K562 (cell line): ENCODE results near the gene CROT. TPM values are rescaled to one million over a fixed set of nuclear protein-coding genes. Genes with fewer than 3 reads are reported as not detected.

Experiments
- AFF4 ChIP-seq: sonication (generic); formaldehyde crosslinking; IDR thresholded peaks from 2 replicates; pipeline ENCODE4 v1.8.0; 2023; ENCODE audit warnings: mild to moderate bottlenecking, missing genetic modification reagents
- NR4A1 ChIP-seq, 2 experiments: fragments of 250-450 bp in 1 of 2; fragments of 450-650 bp in 1 of 2; sonication (Bioruptor Pico) in 1 of 2; IDR thresholded peaks; 2 replicates each; pipeline versions ENCODE4 v1.4.0 to v1.6.1; 2016 to 2020; ENCODE audit warnings: mild to moderate bottlenecking in 2 of 2, missing compliant biosample characterization in 1 of 2, missing genetic modification characterization in 1 of 2, moderate library complexity in 1 of 2
- ZNF197 ChIP-seq: fragments of 200-800 bp; sonication (Bioruptor generic); IDR thresholded peaks from 2 replicates; pipeline ENCODE4 v1.6.1; 2016; ENCODE audit warnings: low read depth, missing genetic modification characterization, missing compliant biosample characterization
- polyA plus RNA-seq, 8 experiments: library from polyadenylated mRNA; depleted of rRNA in 4 of 8; stranded (reverse) in 5 of 8; unstranded in 3 of 8; fragments of >200 nt; fragmentation: Nextera tagmentation in 2 of 8; fragmentation: Illumina TruSeq in 1 of 8; extraction: Ambion mirVana in 2 of 8; extraction: Trizol in 1 of 8; gene quantifications; 2 replicates each; pipeline versions ENCODE4 v1.2.1 to v1.2.3, GENCODE V29; 2011 to 2014; ENCODE audit warnings: inconsistent platforms in 1 of 8, missing spikeins in 1 of 8
- total RNA-seq, 7 experiments: library from RNA; depleted of rRNA in 6 of 7; stranded (reverse); fragments of >200 nt in 6 of 7; fragmentation: Illumina TruSeq in 2 of 7; extraction: Trizol in 2 of 7; gene quantifications; 2 replicates each; pipeline versions ENCODE4 v1.2.1 to v1.2.3, GENCODE V29; 2011 to 2021; ENCODE audit warnings: low replicate concordance in 1 of 7
- TF ChIP-seq, protein P1 (sequence below): fragments of 450-650 bp; formaldehyde crosslinking; IDR thresholded peaks from 2 replicates; pipeline ENCODE4 v1.4.0; 2022; ENCODE audit warnings: missing genetic modification characterization
- TF ChIP-seq, protein P2 (sequence below): fragments of 200-400 bp; formaldehyde crosslinking; IDR thresholded peaks from 2 replicates; pipeline ENCODE4 v1.6.1; 2017; ENCODE audit warnings: mild to moderate bottlenecking, low read depth, low read length, moderate library complexity
- TF ChIP-seq, protein P3 (sequence below): sonication (generic); formaldehyde crosslinking; IDR thresholded peaks from 2 replicates; pipeline ENCODE4 v1.8.1; 2023; ENCODE audit warnings: mild to moderate bottlenecking, missing genetic modification reagents, moderate library complexity

CROT gene
- total and polyA plus RNA-seq, 9 of the 15 experiments (the other 6 are each of a cell fraction or from before 2014, with no cell fraction given), result 2.5 to 8.1 (median 5.1) TPM

- TF ChIP-seq, protein P1, sequence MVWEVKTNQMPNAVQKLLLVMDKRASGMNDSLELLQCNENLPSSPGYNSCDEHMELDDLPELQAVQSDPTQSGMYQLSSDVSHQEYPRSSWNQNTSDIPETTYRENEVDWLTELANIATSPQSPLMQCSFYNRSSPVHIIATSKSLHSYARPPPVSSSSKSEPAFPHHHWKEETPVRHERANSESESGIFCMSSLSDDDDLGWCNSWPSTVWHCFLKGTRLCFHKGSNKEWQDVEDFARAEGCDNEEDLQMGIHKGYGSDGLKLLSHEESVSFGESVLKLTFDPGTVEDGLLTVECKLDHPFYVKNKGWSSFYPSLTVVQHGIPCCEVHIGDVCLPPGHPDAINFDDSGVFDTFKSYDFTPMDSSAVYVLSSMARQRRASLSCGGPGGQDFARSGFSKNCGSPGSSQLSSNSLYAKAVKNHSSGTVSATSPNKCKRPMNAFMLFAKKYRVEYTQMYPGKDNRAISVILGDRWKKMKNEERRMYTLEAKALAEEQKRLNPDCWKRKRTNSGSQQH (CRISPR knock-in tag), result no peak
- TF ChIP-seq AFF4 (no peak), ZNF197 (CRISPR knock-in tag) (no peak), NR4A1 (CRISPR knock-in tag; IDR thresholded peaks at IDR 0.05) (no peak), NR4A1 (tag; IDR thresholded peaks at IDR 0.05) (no peak)
- TF ChIP-seq, protein P2, sequence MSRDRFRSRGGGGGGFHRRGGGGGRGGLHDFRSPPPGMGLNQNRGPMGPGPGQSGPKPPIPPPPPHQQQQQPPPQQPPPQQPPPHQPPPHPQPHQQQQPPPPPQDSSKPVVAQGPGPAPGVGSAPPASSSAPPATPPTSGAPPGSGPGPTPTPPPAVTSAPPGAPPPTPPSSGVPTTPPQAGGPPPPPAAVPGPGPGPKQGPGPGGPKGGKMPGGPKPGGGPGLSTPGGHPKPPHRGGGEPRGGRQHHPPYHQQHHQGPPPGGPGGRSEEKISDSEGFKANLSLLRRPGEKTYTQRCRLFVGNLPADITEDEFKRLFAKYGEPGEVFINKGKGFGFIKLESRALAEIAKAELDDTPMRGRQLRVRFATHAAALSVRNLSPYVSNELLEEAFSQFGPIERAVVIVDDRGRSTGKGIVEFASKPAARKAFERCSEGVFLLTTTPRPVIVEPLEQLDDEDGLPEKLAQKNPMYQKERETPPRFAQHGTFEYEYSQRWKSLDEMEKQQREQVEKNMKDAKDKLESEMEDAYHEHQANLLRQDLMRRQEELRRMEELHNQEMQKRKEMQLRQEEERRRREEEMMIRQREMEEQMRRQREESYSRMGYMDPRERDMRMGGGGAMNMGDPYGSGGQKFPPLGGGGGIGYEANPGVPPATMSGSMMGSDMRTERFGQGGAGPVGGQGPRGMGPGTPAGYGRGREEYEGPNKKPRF, result no peak
- TF ChIP-seq, protein P3, sequence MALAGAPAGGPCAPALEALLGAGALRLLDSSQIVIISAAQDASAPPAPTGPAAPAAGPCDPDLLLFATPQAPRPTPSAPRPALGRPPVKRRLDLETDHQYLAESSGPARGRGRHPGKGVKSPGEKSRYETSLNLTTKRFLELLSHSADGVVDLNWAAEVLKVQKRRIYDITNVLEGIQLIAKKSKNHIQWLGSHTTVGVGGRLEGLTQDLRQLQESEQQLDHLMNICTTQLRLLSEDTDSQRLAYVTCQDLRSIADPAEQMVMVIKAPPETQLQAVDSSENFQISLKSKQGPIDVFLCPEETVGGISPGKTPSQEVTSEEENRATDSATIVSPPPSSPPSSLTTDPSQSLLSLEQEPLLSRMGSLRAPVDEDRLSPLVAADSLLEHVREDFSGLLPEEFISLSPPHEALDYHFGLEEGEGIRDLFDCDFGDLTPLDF, result no peak
Measured at GRCh38 chr7:87316097-87316700, 29.3 kb upstream of the CROT start (continued).
